GM04503 (cell line): ENCODE measurements around the gene DPP3.

Experiments used
- DNase-seq: peaks from one replicate; pipeline ENCODE4 v3.0.0-alpha.2; 2012; ENCODE audit warnings: low read depth

DPP3 gene

DNA sequence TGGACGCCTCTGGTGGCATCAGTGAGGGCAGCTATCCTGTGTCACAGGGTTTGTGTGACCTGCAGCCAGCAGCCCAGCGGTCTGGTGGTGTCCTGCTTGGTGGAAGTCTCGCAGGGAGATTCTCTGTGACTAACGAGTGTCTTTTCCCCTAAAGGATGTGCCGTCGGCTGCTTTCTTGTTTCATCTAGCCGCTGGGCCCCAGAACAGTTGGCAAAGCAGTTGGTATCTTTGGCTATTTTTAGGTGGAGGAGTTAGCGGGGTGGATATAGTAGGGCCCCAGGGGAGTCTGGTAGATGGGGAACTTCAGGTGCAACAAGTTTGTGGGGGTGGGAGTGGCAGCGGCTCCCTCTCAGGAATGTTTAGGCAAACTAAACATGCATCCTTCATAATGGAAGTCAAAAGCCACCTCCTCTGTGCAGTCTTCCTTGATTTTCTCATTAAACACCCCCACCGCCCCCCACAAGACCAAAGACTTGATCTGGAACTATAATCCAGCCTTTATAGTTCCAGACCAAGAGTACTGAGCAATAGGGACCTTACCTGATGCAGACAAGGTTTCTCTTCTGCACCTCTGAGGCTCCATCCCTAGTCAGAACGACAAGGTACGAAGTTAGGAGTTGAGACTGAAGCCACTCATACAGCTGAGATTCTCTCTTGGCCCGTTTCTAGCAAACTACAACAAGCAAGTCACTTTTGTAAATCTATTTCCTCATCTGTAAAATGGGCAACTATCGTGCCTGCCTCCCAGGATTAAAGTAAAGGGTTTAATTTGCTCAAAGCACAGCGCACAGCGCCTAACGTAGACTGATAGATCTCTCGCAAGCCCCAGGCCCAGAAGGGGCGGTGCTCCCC lies 14.6 kb upstream of the DPP3 start:
- no peak for DNase-seq

DNA sequence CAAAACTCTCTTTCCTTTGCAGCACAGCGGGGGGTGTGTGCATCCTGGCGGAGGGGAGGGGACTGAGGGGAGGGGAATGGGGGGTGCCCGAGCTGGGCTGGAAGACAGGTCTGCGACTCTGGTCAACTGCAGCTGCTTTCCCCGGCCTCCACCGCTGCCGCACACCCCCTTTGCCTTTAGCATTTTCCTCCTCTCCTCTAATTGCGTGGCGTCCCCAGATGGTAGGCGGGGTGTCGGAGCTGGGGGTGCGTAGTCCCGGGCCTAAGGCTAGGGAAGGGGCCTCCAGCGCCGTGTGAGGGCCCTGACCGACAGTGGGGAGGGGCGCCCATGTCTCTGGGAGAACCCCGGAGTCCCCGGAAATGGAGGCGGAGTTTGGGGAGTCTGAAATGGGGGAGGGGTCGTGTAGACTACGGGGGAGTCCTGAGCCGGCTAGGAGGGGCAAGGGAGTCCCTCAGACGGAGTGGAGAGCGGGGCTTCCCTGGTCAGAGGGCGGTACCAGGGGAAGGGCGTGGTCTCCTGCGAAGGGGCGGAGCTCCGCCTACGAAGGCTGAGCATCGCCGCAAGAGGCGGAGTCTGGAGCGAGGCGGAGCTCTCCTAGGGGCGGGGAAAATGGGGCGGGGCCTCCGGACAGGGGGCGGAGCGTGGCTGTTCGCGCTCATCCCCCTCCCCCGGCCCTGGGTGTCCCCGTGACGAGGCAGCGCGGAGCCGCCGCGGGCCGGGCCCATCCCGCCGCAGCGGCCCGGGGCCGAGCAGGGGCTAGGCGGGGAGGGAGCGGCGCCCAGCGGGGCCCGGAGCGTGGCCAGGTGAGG lies 13.8 kb upstream of the DPP3 start, which contains the start of gene PELI3:
Gene PELI3 (plus strand): TSS at position 681 of the 809 bp plus-strand sequence. CDS start 1,224 bp downstream, outside the sequence.
- peak; percentile 36 for DNase-seq

DNA sequence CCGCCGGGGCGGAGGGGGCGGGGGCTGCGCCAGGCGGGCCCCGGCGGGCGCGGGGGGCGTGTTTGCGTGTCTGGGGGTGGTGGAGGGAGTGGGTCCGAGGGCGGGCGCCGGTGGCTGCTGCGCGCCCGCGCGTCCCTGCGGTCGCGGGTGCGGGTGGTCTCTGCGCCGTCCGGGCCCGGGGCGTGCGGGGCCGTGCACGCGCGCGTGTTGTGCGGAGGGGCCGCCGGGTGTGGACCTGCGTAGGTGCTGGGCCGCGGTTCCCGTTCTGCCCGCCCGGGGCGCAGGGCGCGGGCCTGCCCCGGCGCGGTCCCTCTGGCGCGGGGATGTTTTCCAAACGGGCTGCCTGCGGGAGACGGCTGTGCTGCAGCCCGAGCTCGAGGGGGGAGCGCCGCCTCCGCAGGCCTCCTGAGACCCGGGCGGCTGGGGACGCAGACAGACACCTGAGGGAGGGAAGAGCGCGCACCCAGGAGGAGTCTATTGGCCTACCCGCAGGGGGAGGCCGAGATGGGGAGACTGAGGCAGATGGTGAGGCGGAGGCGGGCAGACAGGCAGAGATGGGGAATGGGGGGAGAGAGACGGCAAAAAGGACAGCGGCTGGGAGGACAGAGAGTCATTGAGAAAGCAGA lies 13.1 kb upstream of the DPP3 start:
- DNase-seq: no peak

DNA sequence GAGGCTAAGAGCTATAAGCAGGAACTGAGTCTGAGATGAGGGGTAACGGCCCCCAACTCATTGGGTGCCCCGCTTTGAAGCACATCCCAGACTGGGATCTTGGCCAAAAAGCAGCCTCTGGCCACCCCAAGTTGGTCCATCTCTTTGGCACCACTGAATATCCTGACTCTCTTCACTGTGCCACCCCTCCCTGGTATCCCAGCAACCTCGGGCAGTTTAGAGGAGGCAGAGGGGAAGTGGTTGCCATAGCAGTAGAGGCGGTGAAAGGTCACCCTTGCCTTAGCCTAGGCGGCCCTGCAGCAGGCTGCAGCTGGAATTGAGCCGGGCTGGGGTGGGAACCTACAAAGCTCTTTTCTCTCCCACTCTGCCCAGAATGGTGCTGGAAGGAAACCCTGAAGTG lies 12.5 kb upstream of the DPP3 start:
- no peak for DNase-seq

DNA sequence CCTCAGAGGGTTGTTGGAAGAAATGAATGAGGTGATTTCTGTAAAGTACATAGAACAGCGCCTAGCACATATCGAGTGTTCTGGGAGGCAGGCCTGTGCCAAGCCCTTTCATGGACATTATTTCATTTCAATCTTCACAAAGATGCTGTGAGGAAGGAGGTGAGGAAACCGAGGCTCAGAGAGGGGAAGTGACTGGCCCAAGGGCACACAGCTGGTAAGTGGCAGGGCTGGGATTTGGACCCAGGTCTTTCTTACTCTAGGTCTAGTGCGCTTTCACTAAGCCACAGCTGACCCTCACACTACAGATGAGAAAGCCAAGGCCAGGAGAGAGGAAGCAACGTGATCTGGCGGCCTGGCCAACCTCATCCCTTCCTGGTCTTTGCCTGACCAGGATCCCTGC lies 11.5 kb upstream of the DPP3 start:
- DNase-seq: no peak

DNA sequence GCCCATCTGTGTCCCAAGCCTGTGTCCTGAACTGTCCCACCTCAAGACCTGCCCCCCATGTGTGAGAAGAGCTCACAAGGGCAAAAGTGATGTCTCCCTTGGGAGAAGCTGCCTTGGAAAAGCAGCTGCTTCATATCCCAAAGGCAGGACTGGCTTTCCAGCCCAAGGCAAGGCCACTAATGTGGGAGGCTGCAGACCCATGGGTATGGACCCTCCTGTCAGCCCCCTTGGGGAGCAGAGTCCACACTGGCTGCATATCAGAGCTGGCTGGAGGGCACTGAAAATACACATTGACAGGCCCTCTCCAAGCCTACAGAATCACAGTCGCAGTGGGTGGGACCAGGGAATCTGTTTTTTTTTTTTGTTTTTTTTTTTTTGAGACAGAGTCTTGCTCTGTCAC lies 10.8 kb upstream of the DPP3 start:
- DNase-seq: no peak

DNA sequence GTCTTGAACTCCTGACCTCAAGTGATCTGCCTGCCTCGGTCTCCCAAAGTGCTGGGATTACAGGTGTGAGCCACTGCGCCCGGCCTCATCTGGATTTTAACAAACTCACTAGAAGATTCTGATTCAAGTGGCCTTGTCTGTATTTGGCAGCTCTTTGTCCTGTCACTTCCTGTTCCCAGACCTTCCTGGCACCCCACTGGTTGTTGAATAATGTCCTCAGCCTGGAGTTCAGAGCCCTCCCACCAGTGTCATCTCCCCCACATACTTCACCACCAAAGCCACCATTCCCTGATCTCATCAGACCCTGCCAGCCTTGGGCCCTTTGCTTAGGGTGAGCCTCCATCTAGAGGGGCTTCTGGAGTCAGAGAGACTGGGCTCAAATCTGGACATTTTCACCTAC lies 10.2 kb upstream of the DPP3 start:
- no peak for DNase-seq

DNA sequence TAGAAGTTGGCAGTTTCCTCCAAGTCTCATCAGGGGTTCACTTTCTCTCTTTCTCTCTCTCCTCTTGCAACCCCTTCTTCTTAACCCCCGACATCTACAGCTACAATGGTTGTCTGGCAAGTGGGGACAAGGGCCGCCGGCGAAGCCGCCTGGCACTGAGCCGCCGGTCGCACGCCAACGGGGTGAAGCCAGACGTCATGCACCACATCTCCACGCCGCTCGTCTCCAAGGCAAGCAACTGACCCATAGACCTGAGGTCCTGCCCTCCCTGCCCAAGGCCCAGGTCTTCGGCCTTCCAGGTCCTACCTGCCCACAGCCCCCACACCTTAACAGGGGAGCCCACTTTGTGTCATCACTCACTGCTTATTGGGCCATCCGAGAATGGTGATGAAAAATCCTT lies 9.1 kb upstream of the DPP3 start:
- DNase-seq: no peak

DNA sequence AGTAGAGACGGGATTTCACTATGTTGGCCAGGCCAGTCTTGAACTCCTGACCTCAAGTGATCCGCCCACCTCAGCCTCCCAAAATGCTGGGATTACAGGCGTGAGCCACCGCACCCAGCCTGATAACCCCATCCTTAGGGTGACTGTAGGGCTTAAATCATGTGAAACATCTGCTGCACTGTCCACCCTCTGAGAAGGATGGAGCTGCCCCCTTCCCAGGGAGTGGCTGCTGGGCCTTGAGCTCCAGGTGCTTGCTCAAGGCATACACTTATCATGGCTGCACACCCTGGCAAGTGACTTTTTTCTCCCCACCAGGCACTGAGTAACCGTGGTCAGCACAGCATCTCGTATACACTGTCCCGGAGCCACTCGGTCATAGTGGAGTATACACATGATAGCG lies 8.2 kb upstream of the DPP3 start:
- no peak for DNase-seq

DNA sequence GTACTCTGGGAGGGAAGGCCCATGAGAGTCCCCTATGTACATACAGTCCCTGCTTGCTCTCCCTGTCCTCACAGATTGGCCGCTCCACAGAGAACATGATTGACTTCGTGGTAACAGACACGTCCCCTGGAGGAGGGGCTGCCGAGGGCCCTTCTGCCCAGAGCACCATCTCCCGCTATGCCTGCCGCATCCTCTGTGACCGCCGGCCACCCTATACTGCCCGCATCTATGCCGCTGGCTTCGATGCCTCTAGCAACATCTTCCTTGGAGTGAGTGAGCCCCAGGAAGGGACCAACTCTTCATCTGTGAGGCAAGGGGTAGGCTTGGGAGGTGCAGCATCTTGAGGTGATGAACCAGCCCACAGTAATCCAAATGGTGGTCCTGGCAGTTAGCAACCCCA lies 7.1 kb upstream of the DPP3 start:
- no peak for DNase-seq

DNA sequence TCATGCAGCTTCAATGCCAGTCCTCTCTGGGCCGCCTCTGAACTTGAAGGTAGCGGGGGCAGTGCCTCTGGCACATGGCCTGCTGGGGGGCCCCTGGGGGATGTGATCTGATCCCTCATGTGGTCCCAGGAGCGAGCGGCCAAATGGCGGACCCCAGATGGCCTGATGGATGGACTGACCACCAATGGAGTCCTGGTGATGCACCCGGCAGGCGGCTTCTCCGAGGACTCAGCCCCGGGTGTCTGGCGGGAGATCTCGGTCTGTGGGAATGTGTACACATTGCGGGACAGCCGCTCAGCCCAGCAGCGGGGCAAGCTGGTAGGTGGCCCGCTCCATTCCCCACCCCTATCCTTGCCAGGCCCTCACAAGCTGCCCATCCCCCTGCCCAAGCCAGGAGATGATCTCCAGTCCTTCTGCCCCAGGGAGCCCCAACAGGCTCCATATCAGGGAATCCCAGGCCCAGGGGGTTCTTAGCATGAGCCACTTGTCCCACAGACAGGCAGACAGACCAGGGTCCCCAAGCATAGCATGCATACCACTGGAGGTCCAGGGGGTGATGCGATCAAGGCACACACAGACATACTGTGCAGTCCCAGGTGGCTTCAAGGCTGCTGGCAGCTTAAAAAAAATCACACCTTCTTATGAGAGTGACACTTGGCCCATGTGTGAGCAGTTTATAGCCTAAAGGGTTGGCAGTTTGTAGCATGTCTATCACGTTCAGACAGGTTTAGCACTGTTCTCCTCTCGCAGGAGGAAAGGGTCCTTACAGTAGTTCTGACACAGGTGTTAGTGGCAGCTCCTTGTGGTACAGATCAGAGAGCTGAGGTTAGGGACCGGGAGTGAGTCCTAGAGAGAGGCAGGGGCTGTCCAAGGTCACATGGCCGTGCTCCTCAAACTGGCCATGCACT lies 6.4 kb upstream of the DPP3 start:
- DNase-seq: no peak

DNA sequence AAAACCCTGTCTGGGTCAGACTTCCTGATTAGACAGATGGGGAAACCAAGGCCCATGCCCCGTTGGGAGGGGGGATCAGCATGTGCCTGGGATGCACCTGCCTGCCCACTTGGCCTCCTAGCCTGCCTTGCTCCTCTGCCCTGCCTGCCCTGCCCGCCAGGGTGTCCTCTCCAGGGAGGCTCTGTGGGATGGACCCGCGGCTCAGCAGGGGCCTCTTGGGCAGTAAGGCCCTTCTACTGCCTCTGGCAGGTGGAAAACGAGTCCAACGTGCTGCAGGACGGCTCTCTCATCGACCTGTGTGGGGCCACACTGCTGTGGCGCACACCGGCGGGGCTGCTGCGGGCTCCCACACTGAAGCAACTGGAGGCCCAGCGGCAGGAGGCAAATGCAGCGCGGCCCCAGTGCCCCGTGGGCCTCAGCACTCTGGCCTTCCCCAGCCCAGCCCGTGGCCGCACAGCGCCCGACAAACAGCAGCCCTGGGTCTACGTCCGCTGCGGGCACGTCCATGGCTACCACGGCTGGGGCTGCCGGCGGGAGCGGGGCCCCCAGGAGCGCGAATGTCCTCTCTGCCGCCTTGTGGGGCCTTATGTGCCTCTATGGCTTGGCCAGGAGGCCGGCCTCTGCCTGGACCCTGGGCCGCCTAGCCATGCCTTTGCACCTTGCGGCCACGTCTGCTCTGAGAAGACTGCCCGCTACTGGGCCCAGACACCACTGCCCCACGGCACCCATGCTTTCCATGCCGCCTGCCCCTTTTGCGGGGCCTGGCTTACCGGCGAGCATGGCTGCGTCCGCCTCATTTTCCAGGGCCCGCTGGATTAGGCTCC lies 4.7 kb upstream of the DPP3 start:
- DNase-seq: no peak

DNA sequence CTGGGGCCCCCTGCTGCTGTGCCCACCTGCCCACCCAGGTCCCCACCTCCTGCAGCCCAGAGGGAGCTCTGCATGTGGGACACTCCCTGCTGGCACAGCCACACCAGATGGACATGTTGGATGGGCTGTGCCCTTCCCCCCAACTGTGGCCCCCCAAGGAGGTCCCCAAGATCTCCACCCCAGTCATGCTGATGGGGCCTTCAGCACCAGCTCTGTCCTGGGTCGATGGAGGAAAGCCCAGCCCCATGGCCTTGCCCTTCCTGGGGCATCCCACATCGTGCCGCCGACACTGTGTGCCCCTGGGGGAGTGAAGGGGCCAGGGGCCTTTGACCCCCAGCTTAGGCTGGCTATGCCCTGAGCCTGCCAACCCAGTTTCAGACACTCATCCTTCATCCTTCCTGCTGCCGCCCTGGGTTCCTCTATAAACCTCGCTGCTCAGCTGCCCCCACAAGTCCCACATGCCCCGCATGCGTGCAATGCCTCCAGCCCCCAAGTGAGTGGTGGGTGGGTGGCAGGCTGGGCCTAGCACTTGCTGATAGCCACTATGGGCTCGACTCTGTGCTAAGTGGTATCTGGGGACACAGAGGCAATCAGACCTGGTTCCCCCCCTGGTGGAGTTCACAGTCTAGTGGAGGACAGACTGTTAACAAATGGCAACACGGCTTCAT lies 3.9 kb upstream of the DPP3 start:
- DNase-seq: no peak

DNA sequence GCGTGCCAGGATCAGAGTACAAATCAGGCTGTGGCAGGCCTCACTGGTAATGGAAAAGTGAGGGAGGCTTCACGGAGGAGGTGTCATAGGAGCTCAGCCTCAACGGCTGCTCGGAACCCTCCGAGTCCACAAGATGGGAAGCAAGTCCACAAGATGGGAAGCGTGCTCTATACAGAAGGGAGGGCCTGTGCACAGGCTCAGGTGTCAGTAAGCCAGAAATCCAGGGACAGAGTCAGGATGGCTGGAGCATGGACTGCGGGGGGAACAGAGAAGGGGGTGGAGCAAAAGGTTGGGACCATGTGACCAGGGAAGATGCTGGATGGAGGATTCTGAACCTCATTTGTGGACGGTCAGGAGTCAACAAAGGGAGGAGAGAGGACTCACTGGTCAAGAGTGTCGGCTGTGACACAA lies 3.4 kb upstream of the DPP3 start:
- no peak for DNase-seq

DNA sequence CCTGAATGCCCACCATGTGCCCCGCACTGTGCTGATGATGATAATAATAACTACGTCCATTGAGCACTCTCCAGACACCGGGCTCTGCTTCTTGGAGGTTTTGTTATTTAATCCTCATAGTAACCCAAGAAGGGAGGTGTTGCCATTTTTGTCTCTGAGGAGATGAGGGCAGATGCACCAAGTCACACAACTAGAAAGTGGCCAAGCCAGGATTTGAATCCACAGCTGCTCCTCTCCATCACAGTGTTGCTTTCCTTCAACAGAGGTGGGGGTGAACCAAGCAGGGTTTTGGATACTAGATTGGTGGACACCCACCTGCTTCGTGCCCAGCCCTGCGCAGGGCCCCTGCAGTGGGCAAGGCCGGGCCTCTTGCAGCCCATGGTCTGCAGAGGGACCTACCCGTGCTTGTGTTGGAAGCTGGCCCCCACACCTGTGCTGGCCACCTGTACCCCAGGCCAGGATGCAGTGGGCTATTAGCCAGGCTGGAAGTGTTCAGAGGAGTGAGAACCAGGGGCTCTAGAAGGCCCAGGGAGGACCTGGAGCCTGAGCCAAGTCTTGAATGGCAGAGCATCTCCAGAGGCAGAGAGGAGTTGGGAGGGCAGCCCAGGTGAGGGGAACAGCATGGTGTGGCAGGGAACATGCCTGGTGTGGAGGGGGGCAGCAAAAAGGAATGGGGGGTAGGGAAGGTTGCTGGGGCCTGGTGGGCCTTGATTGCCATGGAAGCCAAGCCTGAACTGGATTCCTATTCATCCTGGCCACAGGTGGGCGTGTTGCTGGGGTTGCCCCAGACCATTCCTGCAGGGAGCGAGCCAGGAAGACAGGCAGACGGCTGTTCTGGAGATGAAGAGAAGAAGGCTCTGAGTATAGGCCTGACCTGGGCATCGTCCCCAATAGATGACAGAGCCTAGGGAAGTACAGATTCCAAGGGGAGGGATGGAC lies 2.7 kb upstream of the DPP3 start:
- no peak for DNase-seq

DNA sequence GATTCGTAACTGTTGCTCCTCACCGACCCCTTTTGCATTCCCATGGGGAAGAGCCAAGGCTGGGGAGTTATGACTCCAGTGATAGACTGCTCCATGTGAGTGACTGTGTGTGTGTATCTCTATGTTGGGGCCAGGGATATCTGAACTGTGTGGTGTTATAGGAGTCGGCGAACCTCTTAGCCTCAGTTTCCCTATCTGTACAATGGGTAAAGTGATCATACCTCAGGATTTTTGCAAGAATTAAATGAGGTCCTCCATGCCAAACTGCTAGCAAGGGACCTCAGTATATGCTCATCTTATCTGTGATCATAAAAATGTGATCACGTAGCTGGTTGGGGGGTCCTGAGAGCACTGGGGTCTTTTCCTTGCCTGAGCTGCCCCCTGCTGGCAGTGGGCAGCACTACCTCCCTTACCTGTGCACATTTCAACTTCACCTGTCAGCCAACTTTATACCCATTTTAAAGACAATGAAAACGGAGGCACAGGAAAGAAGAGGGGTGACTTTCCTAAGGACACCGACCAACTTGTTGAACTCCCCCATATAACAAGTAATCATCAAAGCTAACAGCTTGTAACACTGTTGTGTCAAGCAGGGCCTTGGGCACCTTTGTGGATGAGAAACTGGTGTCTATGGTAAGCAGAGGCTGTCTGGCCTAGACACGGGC lies 1.4 kb upstream of the DPP3 start:
- no peak for DNase-seq

DNA sequence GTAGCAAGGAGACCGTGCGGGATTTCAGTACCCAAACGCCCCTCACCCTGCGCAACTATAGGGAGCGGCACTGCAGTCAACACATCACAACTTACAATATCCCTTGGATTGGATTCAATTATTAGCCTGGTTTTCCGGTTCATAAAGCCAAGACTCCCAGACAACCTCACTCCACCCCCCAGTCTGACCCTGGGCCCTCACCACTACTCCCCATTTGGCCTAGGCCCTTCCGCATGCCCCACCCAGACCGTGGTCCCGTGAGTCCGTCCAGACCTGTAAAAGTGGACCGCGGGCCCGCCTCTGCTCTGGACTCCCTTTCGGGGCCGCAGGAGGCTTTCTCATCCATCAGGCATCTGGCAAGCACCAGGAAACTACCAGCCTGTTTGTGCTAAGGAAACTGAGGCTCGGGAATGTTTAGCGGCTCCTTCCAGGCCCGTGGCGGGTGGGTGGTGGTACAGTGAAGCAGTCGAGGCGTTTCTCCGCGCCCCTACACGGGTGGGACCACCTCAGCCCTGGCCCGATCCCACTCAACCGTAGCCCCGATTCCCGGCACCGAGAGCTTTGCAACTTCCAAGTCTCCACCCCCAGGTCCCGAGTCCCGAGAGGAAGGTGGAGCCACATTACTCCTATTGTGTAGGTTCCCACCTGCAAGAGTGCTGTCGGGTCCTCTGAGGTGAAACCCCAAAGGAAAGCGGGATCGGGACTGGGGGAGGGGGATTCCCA lies 679 bp upstream of the DPP3 start:
- DNase-seq: no peak

DNA sequence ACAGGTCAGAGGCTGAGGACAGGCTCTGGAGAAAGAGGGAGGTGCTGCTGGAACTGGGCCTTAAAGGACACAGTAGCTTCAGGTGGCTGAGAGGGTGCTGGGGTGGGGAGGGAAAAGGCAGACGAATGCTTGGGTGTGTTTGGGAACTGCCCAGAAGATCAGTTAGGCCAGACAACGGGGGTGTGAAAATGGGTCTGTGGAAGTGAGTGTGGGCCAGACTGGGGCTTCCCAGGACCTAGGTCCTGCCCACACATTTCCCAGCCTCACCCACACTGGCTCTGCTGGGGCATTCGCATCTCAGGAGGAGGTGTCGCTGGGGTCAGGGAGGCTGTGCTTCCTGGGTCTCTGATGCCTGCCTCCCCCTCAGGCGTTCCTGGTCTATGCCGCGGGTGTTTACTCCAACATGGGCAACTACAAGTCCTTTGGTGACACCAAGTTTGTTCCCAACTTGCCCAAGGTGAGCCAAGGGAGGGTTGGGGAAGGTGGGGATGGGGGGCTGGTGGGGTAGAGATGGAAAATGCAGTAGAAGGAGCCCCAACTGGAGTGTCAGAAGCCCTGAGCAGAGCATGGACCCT lies 4.7 kb downstream of the DPP3 start:
- DNase-seq: no peak
